Thyroid gland (tissue), 4 donors: ENCODE data around the gene TRIM61. TPM values are rescaled to one million over a fixed set of nuclear protein-coding genes. Genes with fewer than 3 reads are reported as not detected.

ENCODE experiments used
- DNase-seq, 2 donors: peaks; one replicate each; pipeline ENCODE4 v3.0.0-alpha.2; 2019
- H3K27ac ChIP-seq, 3 donors: fragments of 200-600 bp; sonication (generic); 1 replicate in 2 of 3; 2 replicates in 1 of 3; pipeline ENCODE4 v1.5.1; 2016 to 2019; ENCODE audit warnings: mild to moderate bottlenecking in 1 of 3, moderate library complexity in 1 of 3
- H3K27me3 ChIP-seq: fragments of 200-600 bp; sonication (generic); one replicate; pipeline ENCODE4 v1.5.1; 2019
- H3K36me3 ChIP-seq, 2 donors: fragments of 200-600 bp; sonication (generic); one replicate each; pipeline ENCODE4 v1.5.1; 2016 to 2019
- H3K4me1 ChIP-seq, 2 donors: fragments of 200-600 bp; sonication (generic); one replicate each; pipeline ENCODE4 v1.5.1; 2017 to 2019
- H3K4me3 ChIP-seq, 3 donors: fragments of 200-600 bp; sonication (generic); replicated peaks in 1 of 3; 1 replicate in 2 of 3; 2 replicates in 1 of 3; pipeline ENCODE4 v1.5.1; 2016; ENCODE audit warnings: mild to moderate bottlenecking in 1 of 3
- H3K9me3 ChIP-seq: fragments of 200-600 bp; sonication (generic); one replicate; pipeline ENCODE4 v1.5.1; 2017
- POLR2A ChIP-seq, 2 donors: fragments of 450-650 bp; IDR thresholded peaks; one replicate each; pipeline ENCODE4 v1.6.1; 2017; ENCODE audit warnings: antibody characterized with exemption in 2 of 2, mild to moderate bottlenecking in 2 of 2, moderate library complexity in 1 of 2
- WGBS, 2 donors: methylation state at CpG; one replicate each; pipeline ENCODE4 v1.1.5; 2017; 5-methylcytosine and 5-hydroxymethylcytosine counted together
- intact Hi-C: fragments of 100-400 bp; cut with DNase I; formaldehyde crosslinking; loops from one replicate; pipeline ENCODE4 v1.15.1; 2023
- small RNA-seq: library from RNA; depleted of rRNA; stranded (forward); fragments of <200 nt; gene quantifications from one replicate; pipeline ENCODE3, GENCODE V24; 2016
- total RNA-seq, 4 donors: library from RNA; depleted of rRNA; stranded (reverse); fragments of >200 nt; gene quantifications; one replicate each; pipeline ENCODE4 v1.2.3, GENCODE V29; 2016
- TF ChIP-seq, protein P1 (sequence below), 6 experiments: fragments of 200-600 bp in 3 of 6; fragments of 450-650 bp in 3 of 6; sonication (generic) in 3 of 6; IDR thresholded peaks; one replicate each; pipeline ENCODE4 v1.5.1; 2016 to 2019; ENCODE audit warnings: antibody characterized with exemption in 6 of 6, mild to moderate bottlenecking in 2 of 6, inconsistent platforms in 1 of 6, moderate library complexity in 1 of 6

Gene TRIM61
- total RNA-seq, 4 donors from 2014 or later: 1.2 to 5.5 (median 4.5) TPM

DNA sequence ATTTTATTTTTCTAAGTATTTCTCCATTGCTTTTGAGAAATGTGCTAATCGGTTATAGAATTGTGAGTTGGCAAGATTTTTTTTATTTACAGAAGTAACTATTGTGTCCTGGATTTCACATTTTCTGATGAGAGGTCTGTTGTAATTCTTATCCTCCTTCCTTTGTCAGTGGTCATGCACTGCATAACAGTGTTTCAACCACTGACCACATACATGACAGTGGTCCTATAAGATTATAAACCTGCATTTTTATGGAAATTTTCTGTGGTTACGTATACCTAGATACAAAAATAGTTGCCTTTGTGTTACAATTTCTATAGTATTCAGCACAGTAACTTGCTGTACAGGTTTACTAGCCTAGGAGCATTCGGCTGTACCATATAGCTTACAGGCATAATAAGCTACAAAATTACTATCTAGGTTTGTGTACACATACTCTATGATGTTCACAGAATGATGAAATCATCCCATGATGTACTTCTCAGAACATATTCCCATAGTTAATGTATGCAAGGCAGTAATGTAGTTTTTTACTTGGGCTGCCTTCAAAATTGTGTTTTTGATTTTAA, 52.7 kb downstream of the TRIM61 start:
- intact Hi-C loops: no loop called here

GRCh38 chr4:164918956-164919355, 58.5 kb downstream of the TRIM61 start:
- WGBS, 2 donors: 75 to 77% methylated on average over 3 of the region's 3 CpGs
- Histone ChIP-seq H3K27me3 (no peaks in the 10 kb centered on the region), H3K36me3 (no peaks in the 10 kb centered on the region), H3K27ac (no peak overlapping the region), H3K4me3 (no peak overlapping the region), H3K4me1 (no peaks in the 10 kb centered on the region), H3K9me3 (no peaks in the 10 kb centered on the region)
- TF ChIP-seq, protein P1, sequence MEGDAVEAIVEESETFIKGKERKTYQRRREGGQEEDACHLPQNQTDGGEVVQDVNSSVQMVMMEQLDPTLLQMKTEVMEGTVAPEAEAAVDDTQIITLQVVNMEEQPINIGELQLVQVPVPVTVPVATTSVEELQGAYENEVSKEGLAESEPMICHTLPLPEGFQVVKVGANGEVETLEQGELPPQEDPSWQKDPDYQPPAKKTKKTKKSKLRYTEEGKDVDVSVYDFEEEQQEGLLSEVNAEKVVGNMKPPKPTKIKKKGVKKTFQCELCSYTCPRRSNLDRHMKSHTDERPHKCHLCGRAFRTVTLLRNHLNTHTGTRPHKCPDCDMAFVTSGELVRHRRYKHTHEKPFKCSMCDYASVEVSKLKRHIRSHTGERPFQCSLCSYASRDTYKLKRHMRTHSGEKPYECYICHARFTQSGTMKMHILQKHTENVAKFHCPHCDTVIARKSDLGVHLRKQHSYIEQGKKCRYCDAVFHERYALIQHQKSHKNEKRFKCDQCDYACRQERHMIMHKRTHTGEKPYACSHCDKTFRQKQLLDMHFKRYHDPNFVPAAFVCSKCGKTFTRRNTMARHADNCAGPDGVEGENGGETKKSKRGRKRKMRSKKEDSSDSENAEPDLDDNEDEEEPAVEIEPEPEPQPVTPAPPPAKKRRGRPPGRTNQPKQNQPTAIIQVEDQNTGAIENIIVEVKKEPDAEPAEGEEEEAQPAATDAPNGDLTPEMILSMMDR (IDR thresholded peaks at IDR 0.05): no peak
- TF ChIP-seq POLR2A (IDR thresholded peaks at IDR 0.05): no peak
- intact Hi-C loops: no loop called here
- DNase-seq: no peak

More for the DNA sequence above, 52.7 kb downstream of the TRIM61 start:
- no peak for DNase-seq
- no peak for TF ChIP-seq POLR2A (IDR thresholded peaks at IDR 0.05)
- TF ChIP-seq, protein P1 (IDR thresholded peaks at IDR 0.05): no peak
- H3K27ac ChIP-seq: no peak overlapping the region
- H3K4me1 ChIP-seq: no peaks in the 10 kb centered on the region
- H3K9me3 ChIP-seq: no peaks in the 10 kb centered on the region
- no peaks in the 10 kb centered on the region for H3K27me3 ChIP-seq
- no peak overlapping the region for H3K4me3 ChIP-seq
- no peaks in the 10 kb centered on the region for H3K36me3 ChIP-seq
- 91 to 94% methylated on average over 3 of the region's 3 CpGs for WGBS, 2 donors

Small RNA genes lying within 50 kb of the gene (small RNA-seq; reads per million reads assigned to genes)
- not detected for gene AC106872.12

Other genes starting within 250 kb of the TRIM61 start
- gene SMIM31, start 223.5 kb downstream of the TRIM61 start, total RNA-seq: not detected
- gene APELA, start 100.5 kb downstream of the TRIM61 start, total RNA-seq: 1 to 10 TPM in 1 of 4 donors, not detected in 3; 2.1 TPM
- not detected for gene TRIM60, start 54.3 kb upstream of the TRIM61 start, total RNA-seq
- not detected for gene TRIM75, start 76.2 kb upstream of the TRIM61 start, total RNA-seq
- 10 to 100 TPM; 19.2 to 34.9 (median 21.8) TPM for gene TMEM192, start 135.2 kb upstream of the TRIM61 start, total RNA-seq
- 10 to 100 TPM; 30.9 to 45.2 (median 35.8) TPM for gene KLHL2, start 229.9 kb upstream of the TRIM61 start, total RNA-seq